DOHH2 (cell line): Measurements from ENCODE around the gene CFAP97.

ENCODE experiments used
- CTCF ChIP-seq: fragments of 200-600 bp; sonication (generic); IDR thresholded peaks from one replicate; pipeline ENCODE4 v1.5.1; 2014; ENCODE audit warnings: antibody characterized with exemption, mild to moderate bottlenecking, low read depth, low read length; ENCODE audit not compliant: poor library complexity, severe bottlenecking
- EZH2phosphoT487 ChIP-seq: fragments of 200-600 bp; sonication (generic); IDR thresholded peaks from 2 replicates; pipeline ENCODE4 v1.6.1; 2017; ENCODE audit warnings: borderline replicate concordance, mild to moderate bottlenecking, antibody characterized with exemption, low read length, moderate library complexity, mixed read lengths

GRCh38 chr4:185212581-185212980 is 8.8 kb upstream of the CFAP97 start:
- TF ChIP-seq CTCF: no peak
- TF ChIP-seq EZH2phosphoT487: no peak
